ENCODE results near the gene SOX6. TPM values are rescaled to one million over a fixed set of nuclear protein-coding genes. Genes with fewer than 3 reads are reported as not detected.
"Not testable (repeated sequence)": the region's sequence is repeated elsewhere in the genome, so short reads cannot be mapped to it uniquely, and the experiment has no call there.

The SOX6 gene
- total RNA-seq, 1 donor from 2014 or later = 1.6 TPM

DNA sequence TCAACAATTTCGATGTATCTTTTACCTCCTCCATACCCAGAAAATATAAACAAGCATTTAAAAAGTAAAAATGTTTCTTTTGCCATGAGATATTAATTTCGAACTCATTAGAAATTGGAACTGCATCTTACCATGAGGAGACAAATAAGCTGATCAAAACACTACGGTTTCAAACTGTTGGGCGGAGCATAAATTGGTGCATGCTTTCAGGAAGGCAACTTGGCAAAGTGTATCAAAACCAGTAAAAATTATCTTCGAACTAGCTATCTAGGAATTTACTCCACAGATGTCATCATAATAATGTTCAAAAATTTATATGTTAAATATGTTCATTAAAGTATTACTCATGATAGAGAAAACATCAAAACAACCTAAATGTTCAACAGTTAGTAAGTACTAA, 21.4 kb upstream of the SOX6 start:
- no peak overlapping the region for H3K27ac ChIP-seq
- intact Hi-C loops (cut with DNase I) = no loop called here
- H3K36me3 ChIP-seq = no peaks in the 10 kb centered on the region
- TF ChIP-seq CTCF (IDR thresholded peaks at IDR 0.05) = no peak
- DNase-seq (ENCODE audit: low spot score in 2 of 2) = no peak
- no peaks in the 10 kb centered on the region for H3K27me3 ChIP-seq
- H3K9me3 ChIP-seq = no peaks in the 10 kb centered on the region
- H3K4me1 ChIP-seq = no peaks in the 10 kb centered on the region
- H3K4me3 ChIP-seq = no peak overlapping the region

DNA sequence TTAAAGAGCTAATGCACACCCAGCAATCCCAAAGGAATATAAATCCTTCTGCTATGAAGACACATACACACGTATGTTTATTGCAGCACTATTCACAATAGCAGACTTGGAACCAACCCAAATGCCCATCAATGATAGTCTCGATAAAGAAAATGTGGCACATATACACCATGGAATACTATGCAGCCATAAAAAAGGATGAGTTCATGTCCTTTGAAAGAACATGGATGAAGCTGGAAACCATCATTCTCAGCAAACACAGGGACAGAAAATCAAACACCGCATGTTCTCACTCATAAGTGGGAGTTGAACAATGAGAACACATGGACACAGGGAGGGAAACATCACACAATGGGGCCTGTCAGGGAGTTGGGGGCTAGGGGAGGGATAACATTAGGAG, 19.3 kb upstream of the SOX6 start:
- H3K9me3 ChIP-seq; DNase-seq (ENCODE audit: low spot score in 2 of 2); H3K36me3 ChIP-seq; intact Hi-C loops (cut with DNase I); H3K27me3 ChIP-seq; H3K27ac ChIP-seq; H3K4me1 ChIP-seq; H3K4me3 ChIP-seq: not testable (repeated sequence)

GRCh38 chr11:16373768-16374167, 17.4 kb upstream of the SOX6 start:
- H3K9me3 ChIP-seq = no peaks in the 10 kb centered on the region
- H3K4me3 ChIP-seq = no peak overlapping the region
- DNase-seq (ENCODE audit: low spot score in 2 of 2) = no peak
- no peaks in the 10 kb centered on the region for H3K36me3 ChIP-seq
- H3K27me3 ChIP-seq = no peaks in the 10 kb centered on the region
- H3K4me1 ChIP-seq = no peaks in the 10 kb centered on the region
- no peak for TF ChIP-seq CTCF (IDR thresholded peaks at IDR 0.05)
- intact Hi-C loops (cut with DNase I) = no loop called here
- H3K27ac ChIP-seq = no peak overlapping the region

DNA sequence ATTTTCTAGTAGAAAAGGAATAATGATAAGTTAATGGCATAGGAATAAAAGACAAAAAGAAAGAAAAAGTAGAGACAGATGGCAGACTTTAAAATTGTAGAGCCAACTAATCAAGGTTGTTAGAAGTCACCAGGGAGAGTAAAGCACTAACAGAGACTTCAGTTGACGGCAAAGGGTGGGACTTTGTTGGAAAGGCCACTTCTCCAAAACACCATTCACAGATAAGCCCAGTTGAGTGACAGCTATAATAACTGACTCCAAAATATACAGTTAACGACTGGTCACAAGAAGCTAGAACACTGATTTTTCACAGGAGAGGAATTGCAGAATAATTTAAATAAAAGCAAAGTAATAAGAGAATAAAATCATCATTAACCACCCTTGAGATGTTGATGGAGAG, 16.0 kb upstream of the SOX6 start:
- Histone ChIP-seq H3K27ac (no peak overlapping the region), H3K9me3 (no peaks in the 10 kb centered on the region), H3K4me3 (no peak overlapping the region), H3K36me3 (no peaks in the 10 kb centered on the region), H3K4me1 (no peaks in the 10 kb centered on the region), H3K27me3 (no peaks in the 10 kb centered on the region)
- DNase-seq (ENCODE audit: low spot score in 2 of 2) = no peak
- no peak for TF ChIP-seq CTCF (IDR thresholded peaks at IDR 0.05)
- intact Hi-C loops (cut with DNase I) = no loop called here

- Histone ChIP-seq H3K27ac (no peak overlapping the region), H3K36me3 (no peaks in the 10 kb centered on the region), H3K9me3 (no peaks in the 10 kb centered on the region), H3K4me3 (no peak overlapping the region), H3K27me3 (no peaks in the 10 kb centered on the region), H3K4me1 (no peaks in the 10 kb centered on the region)
- TF ChIP-seq CTCF (IDR thresholded peaks at IDR 0.05) = no peak
- intact Hi-C loops (cut with DNase I) = no loop called here
- DNase-seq (ENCODE audit: low spot score in 2 of 2) = no peak
Measured at GRCh38 chr11:16367252-16367651, 10.9 kb upstream of the SOX6 start.

DNA sequence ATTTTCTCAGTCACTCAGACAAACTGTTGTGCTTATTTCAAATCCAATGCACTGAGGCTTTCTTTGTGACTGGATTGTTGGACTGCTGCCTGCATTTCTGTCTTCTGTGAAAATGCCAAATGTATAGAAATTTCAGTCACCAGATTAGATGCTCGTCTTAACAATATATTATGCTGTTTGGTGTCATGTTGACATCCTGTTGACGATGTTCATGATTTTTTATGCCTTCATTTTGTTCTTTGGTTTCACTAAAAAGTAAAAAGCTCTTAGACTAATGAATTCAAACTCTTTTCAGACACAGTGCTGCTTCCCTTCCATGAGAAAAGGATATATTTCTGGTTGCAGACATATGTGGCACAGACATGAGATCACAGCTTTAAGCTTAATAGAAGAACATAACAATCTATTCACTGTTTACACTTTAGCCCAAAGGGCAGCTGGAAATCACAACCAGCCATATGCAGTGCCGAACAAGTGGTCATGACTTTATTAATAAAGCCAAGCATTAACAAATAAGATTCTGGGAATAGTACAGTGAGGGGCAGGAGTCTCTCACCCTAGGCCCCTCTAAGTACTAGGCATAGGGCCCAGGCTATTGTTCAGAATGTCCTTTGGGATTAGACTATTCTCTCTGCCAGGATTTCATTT, 9.4 kb upstream of the SOX6 start:
- no peaks in the 10 kb centered on the region for H3K36me3 ChIP-seq
- H3K27me3 ChIP-seq = no peaks in the 10 kb centered on the region
- H3K9me3 ChIP-seq = no peaks in the 10 kb centered on the region
- no peak overlapping the region for H3K4me3 ChIP-seq
- H3K4me1 ChIP-seq = no peaks in the 10 kb centered on the region
- no peak overlapping the region for H3K27ac ChIP-seq
- no peak for TF ChIP-seq CTCF (IDR thresholded peaks at IDR 0.05)
- DNase-seq (ENCODE audit: low spot score in 2 of 2) = no peak
- intact Hi-C loops (cut with DNase I) = no loop called here

Measured in ascending aorta (tissue), 2 donors.